Measurements from ENCODE around the gene GPR37L1. TPM values are rescaled to one million over a fixed set of nuclear protein-coding genes. Genes with fewer than 3 reads are reported as not detected.

The GPR37L1 gene
- total RNA-seq, result not detected in 2 replicates

GRCh38 chr1:202122639-202123335 lies at the start of gene GPR37L1:
TSS of gene GPR37L1 (plus strand) at chr1:202122917. CDS start at chr1:202122964, 47 bp downstream.

GRCh38 chr1:202144402-202145067 lies 21.8 kb downstream of the GPR37L1 start, which contains the start of gene ARL8A:
TSS of gene ARL8A (minus strand) at chr1:202144737. CDS start at chr1:202144572, 165 bp downstream.

GRCh38 chr1:202160377-202160940 lies 37.7 kb downstream of the GPR37L1 start, which contains the start of gene PTPN7:
TSS of gene PTPN7 (minus strand) at chr1:202160602. CDS start at chr1:202159402, 1,200 bp downstream.

Other genes with a start within 250 kb of the GPR37L1 start
- gene SHISA4, start 234.0 kb upstream of the GPR37L1 start, total RNA-seq, result 24.9 and 28.2 TPM in 2 replicates
- gene LMOD1, start 176.4 kb upstream of the GPR37L1 start, total RNA-seq, result 5.3 and 5.7 TPM in 2 replicates
- 21.1 and 28.0 TPM in 2 replicates for gene TIMM17A, start 167.4 kb upstream of the GPR37L1 start, total RNA-seq
- gene RNPEP, start 140.3 kb upstream of the GPR37L1 start, total RNA-seq, result 62.3 and 64.2 TPM in 2 replicates
- gene ELF3, start 112.3 kb upstream of the GPR37L1 start, total RNA-seq, result not detected in 2 replicates
- 12.6 and 15.4 TPM in 2 replicates for gene ARL8A, start 21.8 kb downstream of the GPR37L1 start, total RNA-seq
- not detected in 2 replicates for gene PTPN7, start 37.7 kb downstream of the GPR37L1 start, total RNA-seq
- not detected in 2 replicates for gene LGR6, start 70.9 kb downstream of the GPR37L1 start, total RNA-seq
- gene UBE2T, start 219.0 kb downstream of the GPR37L1 start, total RNA-seq, result 5.4 and 5.5 TPM in 2 replicates
- gene PPP1R12B, start 225.8 kb downstream of the GPR37L1 start, total RNA-seq, result 2.9 and 7.2 TPM in 2 replicates